ENCODE results near the gene IL16. TPM values are rescaled to one million over a fixed set of nuclear protein-coding genes. Genes with fewer than 3 reads are reported as not detected.

The IL16 gene
- total and polyA plus RNA-seq, 9 of the 15 experiments (the other 6 are each of a cell fraction or from before 2014, with no cell fraction given) = 1.4 to 18.8 (median 10.6) TPM

GRCh38 chr15:81178365-81178764, 18.3 kb upstream of the IL16 start (continued):
- no peak for TF ChIP-seq ZBTB40 (IDR thresholded peaks at IDR 0.05)
- no peak for TF ChIP-seq ZBTB40 (CRISPR knock-in tag; IDR thresholded peaks at IDR 0.05)
- no peak for TF ChIP-seq POLR3A (IDR thresholded peaks at IDR 0.05; ENCODE audit: borderline replicate concordance, extremely low read depth, insufficient read depth, insufficient read length)
- TF ChIP-seq ZNF449 (CRISPR knock-in tag; IDR thresholded peaks at IDR 0.05) = no peak
- TF ChIP-seq NFIX (CRISPR knock-in tag; IDR thresholded peaks at IDR 0.05; ENCODE audit: low read depth) = peak; percentile 51
- no peak for TF ChIP-seq ZFX (CRISPR knock-in tag; IDR thresholded peaks at IDR 0.05)
